8988T (cell line): Measurements from ENCODE around the gene ZMYM3.

Experiments
- DNase-seq: peaks from one replicate; pipeline ENCODE4 v3.0.0; 2011

ZMYM3 gene

GRCh38 chrX:71210816-71211215 lies 43.1 kb downstream of the ZMYM3 start:
- no peak for DNase-seq

GRCh38 chrX:71199252-71200008 lies 54.5 kb downstream of the ZMYM3 start:
- no peak for DNase-seq

- no peak for DNase-seq
Measured at GRCh38 chrX:71198066-71198465, 55.9 kb downstream of the ZMYM3 start.

- no peak for DNase-seq
Measured at GRCh38 chrX:71195964-71196649, 57.8 kb downstream of the ZMYM3 start.

- DNase-seq = no peak
Measured at GRCh38 chrX:71191248-71191647, 62.7 kb downstream of the ZMYM3 start.
